ENCODE results near the gene PIK3R5.

The PIK3R5 gene

GRCh38 chr17:8868529-8868951 is 97.0 kb downstream of the PIK3R5 start:
- H3K9me3 Mint-ChIP-seq, result peaks cover 3% of the 10 kb centered on the region
- H3K4me3 Mint-ChIP-seq, result no peak overlapping the region
- DNase-seq, result no peak
- H3K4me1 Mint-ChIP-seq, result peaks cover 27% of the 10 kb centered on the region
- H3K27me3 Mint-ChIP-seq (ENCODE audit: low read depth, poor library complexity), result peaks cover 15% of the 10 kb centered on the region
- no peak overlapping the region for H3K27ac Mint-ChIP-seq
- no peaks in the 10 kb centered on the region for H3K36me3 Mint-ChIP-seq (ENCODE audit: low read depth)
- no peak for TF ChIP-seq CTCF (IDR thresholded peaks at IDR 0.05)

DNA sequence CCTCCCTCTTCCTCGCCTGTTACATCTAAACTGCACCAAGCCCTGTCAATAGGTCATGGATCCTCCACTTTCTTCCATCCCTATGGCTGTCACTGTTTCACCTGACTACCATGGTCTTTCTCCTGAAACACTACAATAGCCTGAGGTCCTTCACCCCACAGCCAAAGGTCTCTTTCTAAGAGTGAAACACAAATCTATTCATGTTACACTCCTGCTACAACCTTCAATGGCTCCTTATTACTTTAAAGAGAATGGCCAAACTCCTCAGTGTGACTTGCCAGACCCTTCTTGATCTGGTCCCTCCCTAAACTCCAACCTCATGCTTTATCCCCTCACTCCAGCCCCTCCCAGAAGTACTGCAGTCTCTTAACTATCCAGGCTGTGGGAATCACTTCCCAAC is 97.4 kb downstream of the PIK3R5 start:
- DNase-seq, result no peak

DNA sequence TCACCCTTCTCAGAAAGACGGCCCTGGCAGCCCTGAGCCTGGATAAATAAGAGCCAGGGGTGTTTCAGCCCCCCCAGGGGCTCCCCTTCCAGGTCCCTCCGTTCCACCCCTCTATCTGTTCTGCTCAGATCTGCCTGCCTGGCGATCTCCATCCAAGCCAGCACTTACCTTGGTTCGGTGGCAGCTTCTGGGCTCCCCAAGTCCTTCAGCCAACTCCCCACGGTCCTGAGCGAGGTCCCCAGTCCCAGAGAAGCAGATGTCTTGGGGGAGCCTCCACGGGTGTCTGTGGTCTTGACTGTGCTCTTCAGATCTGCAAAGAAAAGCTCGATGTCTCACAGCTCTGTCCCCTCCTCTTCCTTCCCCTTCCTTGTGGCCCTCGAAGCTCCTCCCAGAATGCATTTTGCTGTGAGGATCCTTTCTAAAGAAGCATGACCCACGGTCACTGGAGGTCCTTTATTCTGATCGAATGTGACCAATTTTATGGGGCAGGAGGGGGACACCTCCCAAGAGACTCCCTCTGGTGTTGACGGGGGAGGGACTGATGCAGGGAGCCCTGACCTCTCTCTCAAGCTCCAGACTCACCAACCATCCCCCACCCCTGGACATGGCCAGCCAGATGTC is 98.0 kb downstream of the PIK3R5 start, which contains the start of gene PIK3R6:
TSS of gene PIK3R6 (minus strand) at position 314 of the 621 bp plus-strand sequence. CDS start 17,880 bp downstream, outside the sequence.
- Mint-ChIP-seq H3K4me3 (no peak within 1 kb of the TSS), H3K27ac (no peak within 1 kb of the TSS), H3K4me1 (peaks cover 21% of the 10 kb centered on the region), H3K36me3 (ENCODE audit: low read depth) (no peaks in the 10 kb centered on the region), H3K27me3 (ENCODE audit: low read depth, poor library complexity) (peaks cover 15% of the 10 kb centered on the region), H3K9me3 (peaks cover 3% of the 10 kb centered on the region)
- no peak for TF ChIP-seq CTCF (IDR thresholded peaks at IDR 0.05)
- DNase-seq, result no peak

More for the DNA sequence above, 97.4 kb downstream of the PIK3R5 start:
- peaks cover 3% of the 10 kb centered on the region for H3K9me3 Mint-ChIP-seq
- TF ChIP-seq CTCF (IDR thresholded peaks at IDR 0.05), result no peak
- H3K27me3 Mint-ChIP-seq (ENCODE audit: low read depth, poor library complexity), result peaks cover 15% of the 10 kb centered on the region
- no peaks in the 10 kb centered on the region for H3K36me3 Mint-ChIP-seq (ENCODE audit: low read depth)
- H3K4me3 Mint-ChIP-seq, result no peak overlapping the region
- H3K4me1 Mint-ChIP-seq, result peaks cover 22% of the 10 kb centered on the region
- no peak overlapping the region for H3K27ac Mint-ChIP-seq

GRCh38 chr17:8865811-8866210 is 99.7 kb downstream of the PIK3R5 start:
- H3K27me3 Mint-ChIP-seq (ENCODE audit: low read depth, poor library complexity), result peaks cover 15% of the 10 kb centered on the region
- no peak overlapping the region for H3K4me3 Mint-ChIP-seq
- H3K4me1 Mint-ChIP-seq, result peaks cover 19% of the 10 kb centered on the region
- no peaks in the 10 kb centered on the region for H3K9me3 Mint-ChIP-seq
- no peak for TF ChIP-seq CTCF (IDR thresholded peaks at IDR 0.05)
- no peak overlapping the region for H3K27ac Mint-ChIP-seq
- no peak for DNase-seq
- H3K36me3 Mint-ChIP-seq (ENCODE audit: low read depth), result no peaks in the 10 kb centered on the region

GRCh38 chr17:8865385-8865784 is 100.1 kb downstream of the PIK3R5 start:
- Mint-ChIP-seq H3K27me3 (ENCODE audit: low read depth, poor library complexity) (peaks cover 15% of the 10 kb centered on the region), H3K36me3 (ENCODE audit: low read depth) (no peaks in the 10 kb centered on the region), H3K4me1 (peaks cover 17% of the 10 kb centered on the region), H3K27ac (no peak overlapping the region), H3K9me3 (no peaks in the 10 kb centered on the region), H3K4me3 (no peak overlapping the region)
- DNase-seq, result no peak
- no peak for TF ChIP-seq CTCF (IDR thresholded peaks at IDR 0.05)

Data from nephron progenitor cell (in vitro differentiated cells).